ENCODE measurements around the gene CALD1.

DNA sequence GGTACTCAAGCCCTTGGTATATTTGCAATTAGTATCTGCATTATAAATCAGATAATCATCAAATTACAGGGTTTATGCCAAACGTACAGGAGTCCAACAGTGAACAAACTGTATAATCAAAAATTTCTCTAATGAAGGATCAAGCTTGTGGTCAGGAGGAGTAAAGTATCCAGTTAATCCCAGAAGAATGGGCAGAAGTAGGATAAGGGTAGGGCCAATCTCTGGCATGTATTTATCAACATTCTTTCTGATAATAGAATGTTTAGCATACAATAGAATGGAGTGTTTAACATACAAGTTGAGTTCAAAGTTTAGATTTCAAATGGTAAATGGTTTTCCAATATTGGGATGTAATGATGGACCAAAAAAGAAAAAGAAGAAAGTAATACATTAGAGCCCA is 103.0 kb downstream of the CALD1 start:
- TF ChIP-seq, protein P1, sequence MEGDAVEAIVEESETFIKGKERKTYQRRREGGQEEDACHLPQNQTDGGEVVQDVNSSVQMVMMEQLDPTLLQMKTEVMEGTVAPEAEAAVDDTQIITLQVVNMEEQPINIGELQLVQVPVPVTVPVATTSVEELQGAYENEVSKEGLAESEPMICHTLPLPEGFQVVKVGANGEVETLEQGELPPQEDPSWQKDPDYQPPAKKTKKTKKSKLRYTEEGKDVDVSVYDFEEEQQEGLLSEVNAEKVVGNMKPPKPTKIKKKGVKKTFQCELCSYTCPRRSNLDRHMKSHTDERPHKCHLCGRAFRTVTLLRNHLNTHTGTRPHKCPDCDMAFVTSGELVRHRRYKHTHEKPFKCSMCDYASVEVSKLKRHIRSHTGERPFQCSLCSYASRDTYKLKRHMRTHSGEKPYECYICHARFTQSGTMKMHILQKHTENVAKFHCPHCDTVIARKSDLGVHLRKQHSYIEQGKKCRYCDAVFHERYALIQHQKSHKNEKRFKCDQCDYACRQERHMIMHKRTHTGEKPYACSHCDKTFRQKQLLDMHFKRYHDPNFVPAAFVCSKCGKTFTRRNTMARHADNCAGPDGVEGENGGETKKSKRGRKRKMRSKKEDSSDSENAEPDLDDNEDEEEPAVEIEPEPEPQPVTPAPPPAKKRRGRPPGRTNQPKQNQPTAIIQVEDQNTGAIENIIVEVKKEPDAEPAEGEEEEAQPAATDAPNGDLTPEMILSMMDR (conservative IDR thresholded peaks at IDR 0.05; ENCODE audit: low read depth, low read length): no peak
- TF ChIP-seq EZH2phosphoT487 (IDR thresholded peaks at IDR 0.05; ENCODE audit: borderline replicate concordance, low read length): no peak

All from PC-3 (cell line).